H1 (cell line): ENCODE measurements around the gene GJC3. TPM values are rescaled to one million over a fixed set of nuclear protein-coding genes. Genes with fewer than 3 reads are reported as not detected.

Source experiments
- CTCF ChIA-PET: fragments of 300-600 bp; sonication (Branson Sonifier 250); formaldehyde crosslinking; loops from one replicate; lab custom pipeline; 2021; ENCODE audit not compliant: partially characterized antibody; lab: Charles Lee
- POLR2A ChIA-PET: fragments of 300-600 bp; sonication (Branson Sonifier 250); formaldehyde crosslinking; loops from one replicate; lab custom pipeline; 2021; ENCODE audit warnings: inconsistent platforms; ENCODE audit not compliant: partially characterized antibody; lab: Charles Lee
- DNase-seq, 2 experiments: peaks; one replicate each; pipeline versions ENCODE4 v3.0.0 to v3.0.0-alpha.2; 2010 to 2022; ENCODE audit warnings: low spot score in 2 of 2, low read depth in 1 of 2, mixed read lengths in 1 of 2
- FAIRE-seq: peaks from 2 replicates; lab custom pipeline; 2011; peaks lifted over from hg19 to GRCh38; lab: Jason Lieb, UNC
- H2AFZ ChIP-seq: 2 replicates; pipeline ENCODE4 v1.8.1; 2012; ENCODE audit warnings: low read length, inconsistent platforms
- H2AK5ac ChIP-seq: 2 replicates; pipeline ENCODE4 v1.6.1; 2013; ENCODE audit warnings: low read depth, low read length
- H2BK120ac ChIP-seq: replicated peaks from 2 replicates; pipeline ENCODE3; 2013; ENCODE audit warnings: low read depth, low read length, inconsistent platforms
- H2BK12ac ChIP-seq: 2 replicates; pipeline ENCODE4 v1.6.1; 2013; ENCODE audit warnings: low read depth, low read length
- H2BK15ac ChIP-seq: 2 replicates; pipeline ENCODE4 v1.6.1; 2013; ENCODE audit warnings: low read length
- H2BK20ac ChIP-seq: 2 replicates; pipeline ENCODE4 v1.6.1; 2013; ENCODE audit warnings: low read length
- H2BK5ac ChIP-seq: 2 replicates; pipeline ENCODE4 v1.6.1; 2013; ENCODE audit warnings: low read depth, low read length
- H3K14ac ChIP-seq: 2 replicates; pipeline ENCODE4 v1.6.1; 2013; ENCODE audit warnings: inconsistent platforms; ENCODE audit not compliant: insufficient read length
- H3K18ac ChIP-seq: 2 replicates; pipeline ENCODE4 v1.6.1; 2013; ENCODE audit warnings: low read length; ENCODE audit errors: extremely low read depth
- H3K23ac ChIP-seq: 2 replicates; pipeline ENCODE4 v1.6.1; 2013; ENCODE audit warnings: inconsistent platforms; ENCODE audit not compliant: insufficient read length
- H3K23me2 ChIP-seq: 2 replicates; pipeline ENCODE4 v1.6.1; 2013; ENCODE audit warnings: low read depth, low read length
- H3K27ac ChIP-seq: 2 replicates; pipeline ENCODE4 v1.6.1; 2011; ENCODE audit warnings: low read depth, low read length, inconsistent platforms
- H3K27me3 ChIP-seq, 4 experiments: replicated peaks in 1 of 4; 1 replicate in 1 of 4; 2 replicates in 3 of 4; pipeline versions ENCODE4 v1.6.1 to v1.8.1; 2011 to 2013; ENCODE audit warnings: low read length in 3 of 4, mild to moderate bottlenecking in 3 of 4, inconsistent platforms in 2 of 4, mixed read lengths in 2 of 4, moderate library complexity in 1 of 4; ENCODE audit not compliant: control insufficient read depth in 3 of 4, insufficient read depth in 3 of 4; ENCODE audit errors: extremely low read depth in 1 of 4
- H3K36me3 ChIP-seq, 4 experiments: 2 replicates each; pipeline versions ENCODE4 v1.6.1 to v1.8.1; 2011 to 2013; ENCODE audit warnings: mild to moderate bottlenecking in 4 of 4, low read length in 3 of 4, moderate library complexity in 2 of 4, control low read depth in 1 of 4, inconsistent platforms in 1 of 4; ENCODE audit not compliant: insufficient read depth in 4 of 4, control insufficient read depth in 2 of 4
- H3K4ac ChIP-seq: replicated peaks from 2 replicates; pipeline ENCODE3; 2013; ENCODE audit warnings: low read length, low read depth, mixed read lengths, inconsistent platforms; ENCODE audit not compliant: insufficient read length
- H3K4me1 ChIP-seq, 4 experiments: replicated peaks in 1 of 4; 1 replicate in 1 of 4; 2 replicates in 3 of 4; pipeline versions ENCODE4 v1.6.1 to v1.8.1; 2011 to 2013; ENCODE audit warnings: low read length in 3 of 4, inconsistent platforms in 2 of 4, mixed read lengths in 1 of 4; ENCODE audit not compliant: insufficient read depth in 4 of 4, control insufficient read depth in 3 of 4
- H3K4me2 ChIP-seq, 2 experiments: 2 replicates each; pipeline versions ENCODE4 v1.6.1 to v1.8.1; 2011 to 2013; ENCODE audit warnings: low read depth in 2 of 2, low read length in 2 of 2, control low read depth in 1 of 2, inconsistent platforms in 1 of 2, mild to moderate bottlenecking in 1 of 2; ENCODE audit not compliant: insufficient read depth in 1 of 2
- H3K4me3 ChIP-seq, 4 experiments: fragments of 200-600, 300-600 bp in 1 of 4; sonication (generic), shearing (Covaris generic), sonication (Bioruptor Twin) in 1 of 4; 2 replicates each; pipeline versions ENCODE4 v1.5.1 to v1.8.1; 2011 to 2016; ENCODE audit warnings: low read length in 4 of 4, low read depth in 3 of 4, control low read depth in 2 of 4, inconsistent platforms in 2 of 4, mild to moderate bottlenecking in 2 of 4, mixed read lengths in 1 of 4, moderate library complexity in 1 of 4; ENCODE audit not compliant: insufficient read depth in 2 of 4; ENCODE audit errors: extremely low read depth in 1 of 4
- H3K56ac ChIP-seq: replicated peaks from 2 replicates; pipeline ENCODE3; 2013; ENCODE audit warnings: low read depth, mild to moderate bottlenecking, mixed read lengths, low read length, inconsistent platforms; ENCODE audit not compliant: insufficient read length
- H3K79me1 ChIP-seq: 2 replicates; pipeline ENCODE4 v1.6.1; 2013; ENCODE audit warnings: low read depth, low read length, control low read depth
- H3K79me2 ChIP-seq, 2 experiments: 2 replicates each; pipeline versions ENCODE4 v1.6.1 to v1.8.1; 2012 to 2013; ENCODE audit warnings: low read length in 2 of 2, mild to moderate bottlenecking in 2 of 2, inconsistent platforms in 1 of 2; ENCODE audit not compliant: insufficient read depth in 2 of 2, control insufficient read depth in 1 of 2
- H3K9ac ChIP-seq, 4 experiments: replicated peaks in 1 of 4; 1 replicate in 1 of 4; 2 replicates in 3 of 4; pipeline versions ENCODE4 v1.6.1 to v1.8.1; 2011 to 2013; ENCODE audit warnings: low read depth in 3 of 4, low read length in 3 of 4, control low read depth in 2 of 4, mild to moderate bottlenecking in 2 of 4, moderate library complexity in 2 of 4, inconsistent platforms in 1 of 4; ENCODE audit errors: extremely low read depth in 1 of 4
- H3K9me3 ChIP-seq, 2 experiments: 2 replicates each; pipeline versions ENCODE4 v1.6.1 to v1.8.1; 2012 to 2013; ENCODE audit warnings: mild to moderate bottlenecking in 2 of 2, moderate library complexity in 2 of 2, control low read depth in 1 of 2, inconsistent platforms in 1 of 2, low read depth in 1 of 2, low read length in 1 of 2, mixed read lengths in 1 of 2; ENCODE audit not compliant: insufficient read depth in 2 of 2
- H4K20me1 ChIP-seq, 2 experiments: replicated peaks in 1 of 2; 2 replicates each; pipeline versions ENCODE3 to v1.8.1; 2011 to 2013; ENCODE audit warnings: inconsistent platforms in 2 of 2, low read length in 2 of 2, mild to moderate bottlenecking in 1 of 2; ENCODE audit not compliant: insufficient read depth in 2 of 2, control insufficient read depth in 1 of 2
- H4K5ac ChIP-seq: 2 replicates; pipeline ENCODE4 v1.6.1; 2013; ENCODE audit warnings: low read length, low read depth, mixed read lengths, inconsistent platforms; ENCODE audit not compliant: insufficient read length
- H4K8ac ChIP-seq: 2 replicates; pipeline ENCODE4 v1.8.0; 2013; ENCODE audit warnings: mild to moderate bottlenecking, moderate library complexity, low read length, inconsistent platforms; ENCODE audit not compliant: insufficient read depth; ENCODE audit errors: extremely low read depth
- H4K91ac ChIP-seq: replicated peaks from 2 replicates; pipeline ENCODE3; 2013; ENCODE audit warnings: low read length, mixed read lengths, inconsistent platforms; ENCODE audit not compliant: insufficient read length
- ASH2L ChIP-seq: fragments of 200-600, 300-600 bp; sonication (generic); IDR thresholded peaks from one replicate; pipeline ENCODE4 v1.7.1; 2017; ENCODE audit warnings: low read length
- BRCA1 ChIP-seq: IDR thresholded peaks from 2 replicates; pipeline ENCODE4 v1.6.1; 2012; ENCODE audit warnings: low read depth, low read length, improper control_type of control experiment
- CBX5 ChIP-seq: fragments of 300-800, 300-1000 bp; sonication (generic); IDR thresholded peaks from 2 replicates; pipeline ENCODE4 v1.7.1; 2016; ENCODE audit warnings: antibody characterized with exemption, low read length, low read depth
- CEBPB ChIP-seq: IDR thresholded peaks from 2 replicates; pipeline ENCODE4 v1.6.1; 2012; ENCODE audit warnings: low read depth, low read length
- FOSL1 ChIP-seq: IDR thresholded peaks from 2 replicates; pipeline ENCODE4 v1.6.1; 2011; ENCODE audit warnings: mild to moderate bottlenecking, low read depth, low read length, moderate library complexity; ENCODE audit not compliant: insufficient read depth
- GABPA ChIP-seq: IDR thresholded peaks from 2 replicates; pipeline ENCODE4 v1.6.1; 2011; ENCODE audit warnings: mild to moderate bottlenecking, low read length, moderate library complexity, borderline replicate concordance; ENCODE audit not compliant: insufficient read depth
- HDAC2 ChIP-seq, 2 experiments: fragments of 300-600 bp in 1 of 2; sonication (generic) in 1 of 2; IDR thresholded peaks; 2 replicates each; pipeline ENCODE4 v1.6.1; 2011 to 2012; ENCODE audit warnings: low read depth in 2 of 2, low read length in 2 of 2, mild to moderate bottlenecking in 2 of 2, moderate library complexity in 2 of 2, borderline replicate concordance in 1 of 2, inconsistent platforms in 1 of 2
- JUN ChIP-seq: IDR thresholded peaks from 2 replicates; pipeline ENCODE4 v1.6.1; 2011; ENCODE audit warnings: low read depth, mild to moderate bottlenecking, improper control_type of control experiment, low read length
- KDM4A ChIP-seq: IDR thresholded peaks from one replicate; pipeline ENCODE4 v1.7.1; 2012; ENCODE audit warnings: low read depth, mild to moderate bottlenecking, moderate library complexity, low read length, inconsistent platforms; ENCODE audit not compliant: severe bottlenecking
- PHF8 ChIP-seq: fragments of 200-600 bp; sonication (generic); conservative IDR thresholded peaks from 2 replicates; pipeline ENCODE4 v1.7.1; 2012; ENCODE audit warnings: low read depth, mild to moderate bottlenecking, inconsistent platforms, low read length, moderate library complexity
- SAP30 ChIP-seq: fragments of 300-600 bp; sonication (generic); IDR thresholded peaks from 2 replicates; pipeline ENCODE4 v1.7.1; 2012; ENCODE audit warnings: low read length, moderate library complexity, mild to moderate bottlenecking, inconsistent platforms; ENCODE audit not compliant: insufficient read depth, insufficient replicate concordance
- SIRT6 ChIP-seq: IDR thresholded peaks from one replicate; pipeline ENCODE4 v1.7.1; 2012; ENCODE audit warnings: low read length, inconsistent platforms
- SRF ChIP-seq: IDR thresholded peaks from 2 replicates; pipeline ENCODE4 v1.6.1; 2011; ENCODE audit warnings: mild to moderate bottlenecking, low read depth, low read length, moderate library complexity
- WGBS, 2 experiments: shearing (Covaris generic) in 1 of 2; methylation state at CpG; one replicate each; pipeline versions ENCODE4 v1.1.6 to v1.1.7; 2013 to 2015; ENCODE audit warnings: low lambda C conversion rate in 2 of 2, mixed read lengths in 2 of 2, inconsistent platforms in 1 of 2, low coverage in 1 of 2, missing lambda C conversion rate in 1 of 2; ENCODE audit not compliant: insufficient replicate concordance in 2 of 2, insufficient coverage in 1 of 2, insufficient read length in 1 of 2; ENCODE audit errors: extremely low coverage in 1 of 2, missing lambda C conversion rate in 1 of 2; 5-methylcytosine and 5-hydroxymethylcytosine counted together
- polyA plus RNA-seq, 7 experiments: library from polyadenylated mRNA; depleted of rRNA in 3 of 7; stranded (reverse) in 5 of 7; unstranded in 2 of 7; fragments of >200 nt in 5 of 7; fragments of 200-250 nt in 2 of 7; gene quantifications; 1 replicate in 5 of 7; 2 replicates in 1 of 7; 4 replicates in 1 of 7; pipeline versions ENCODE4 v1.2.1 to v1.2.3, GENCODE V29; 2011 to 2013; ENCODE audit warnings: missing spikeins in 2 of 7, mixed read lengths in 2 of 7
- total RNA-seq: library from RNA; stranded (reverse); fragmentation: NEBNext Ultra II Directional; extraction: Animal tissue kit (Norgen Biotek cat#: 25700); gene quantifications from 2 replicates; pipeline ENCODE4 v1.2.1, GENCODE V29; 2021

The GJC3 gene
- total and polyA plus RNA-seq, 2 of the 8 experiments (the other 6 are each of a cell fraction or from before 2014, with no cell fraction given), result 2.7 to 3.0 TPM

- Histone ChIP-seq H3K4me2 (no peak overlapping the region; a peak in 1 of 4 replicates), H3K9me3 (peaks cover 7 to 24% of the 10 kb centered on the region in 2 experiments; a peak in 2 of 4 replicates), H2BK20ac (no peak overlapping the region), H3K36me3 (peaks cover 0 to 2% (median 0%) of the 10 kb centered on the region in 4 experiments; a peak in 1 of 8 replicates), H3K79me2 (no peaks in the 10 kb centered on the region), H3K79me1 (no peaks in the 10 kb centered on the region; the same call in none of the 2 replicates), H3K9ac (no peak overlapping the region), H3K4me3 (no peak overlapping the region), H2BK120ac (no peak overlapping the region), H3K23me2 (no peaks in the 10 kb centered on the region; the same call in 1 of the 2 replicates), H2AFZ (no peak overlapping the region), H4K5ac (no peak overlapping the region), H3K4me1 (no peaks in the 10 kb centered on the region), H2BK15ac (no peak overlapping the region), H3K4ac (no peak overlapping the region), H3K27me3 (no peaks in the 10 kb centered on the region), H3K23ac (no peak overlapping the region), H4K8ac (no peak overlapping the region), H4K20me1 (no peaks in the 10 kb centered on the region), H2AK5ac (no peak overlapping the region), H3K14ac (no peak overlapping the region), H3K27ac (no peak overlapping the region), H4K91ac (no peak overlapping the region), H3K56ac (no peak overlapping the region), H2BK5ac (no peak overlapping the region), H3K18ac (no peak overlapping the region), H2BK12ac (no peak overlapping the region)
- DNase-seq (no peak), FAIRE-seq (no peak)
- ChIA-PET CTCF (interaction anchor here (1.2 to 11.2 kb wide), 2 partner anchors 30 to 70 kb away, joined by 3 to 241 read pairs; no protein-coding TSS in a partner anchor), POLR2A (interaction anchor here (4.3 kb wide), 1 partner anchor 24 kb away, joined by 28 read pairs; no protein-coding TSS in a partner anchor)
- WGBS, 2 experiments, result 68% methylated on average over 3 of the region's 3 CpGs; no CpG with 5 or more reads in 1 of the 2 experiments
- TF ChIP-seq FOSL1, result no peak
- no peak for TF ChIP-seq JUN
- TF ChIP-seq CBX5, result no peak
- TF ChIP-seq CEBPB, result no peak
- no peak for TF ChIP-seq SIRT6
- no peak for TF ChIP-seq ASH2L
- no peak for TF ChIP-seq SAP30
- TF ChIP-seq BRCA1, result no peak
- TF ChIP-seq PHF8, result no peak
- no peak for TF ChIP-seq SRF
- no peak for TF ChIP-seq GABPA
- TF ChIP-seq KDM4A, result no peak
- TF ChIP-seq HDAC2 (IDR thresholded peaks at IDR 0.05; ENCODE audit: borderline replicate concordance in 1 of 2, low read depth in 2 of 2, low read length in 2 of 2), result no peak
Observed at GRCh38 chr7:99920149-99920548, 9.3 kb downstream of the GJC3 start.
